ENCODE data around the gene MAPK11. TPM values are rescaled to one million over a fixed set of nuclear protein-coding genes. Genes with fewer than 3 reads are reported as not detected.

The MAPK11 gene
- total RNA-seq, 2 experiments from 2014 or later = 5.9 to 6.2 TPM

- DNase-seq (peak; percentile 25), ATAC-seq (no peak)
- ChIA-PET POLR2A (interaction anchor here (0.6 kb wide), 1 partner anchor 220 kb away, joined by 3 read pairs; no protein-coding TSS in a partner anchor), CTCF (interaction anchor here (1.3 to 1.4 kb wide), 2 partner anchors 13 to 70 kb away, joined by 4 to 7 read pairs; no protein-coding TSS in a partner anchor)
- no peak for TF ChIP-seq CTCF (IDR thresholded peaks at IDR 0.05)
- Mint-ChIP-seq H3K36me3 (ENCODE audit: low read depth) (peaks cover 34% of the 10 kb centered on the region), H3K9me3 (no peaks in the 10 kb centered on the region), H3K4me1 (ENCODE audit: low read depth) (no peaks in the 10 kb centered on the region), H3K27me3 (no peaks in the 10 kb centered on the region), H3K4me3 (no peak overlapping the region), H3K27ac (no peak overlapping the region)
- intact Hi-C loops (cut with micrococcal nuclease) = no loop called here
These were observed 48.5 kb downstream of the MAPK11 start for GRCh38 chr22:50221410-50222300.

GRCh38 chr22:50220603-50221409, 49.4 kb downstream of the MAPK11 start:
- H3K4me3 Mint-ChIP-seq = no peak overlapping the region
- no peak overlapping the region for H3K27ac Mint-ChIP-seq
- ATAC-seq (no peak), DNase-seq (no peak)
- POLR2A ChIA-PET = interaction anchor here (0.6 to 0.9 kb wide), 2 partner anchors 11 to 221 kb away, joined by 3 to 4 read pairs; no protein-coding TSS in a partner anchor
- no peaks in the 10 kb centered on the region for H3K9me3 Mint-ChIP-seq
- no peaks in the 10 kb centered on the region for H3K4me1 Mint-ChIP-seq (ENCODE audit: low read depth)
- H3K36me3 Mint-ChIP-seq (ENCODE audit: low read depth) = peaks cover 34% of the 10 kb centered on the region
- intact Hi-C loops (cut with micrococcal nuclease) = no loop called here
- CTCF ChIA-PET = interaction anchor here (1.3 to 1.4 kb wide), 2 partner anchors 12 to 70 kb away, joined by 4 to 7 read pairs; no protein-coding TSS in a partner anchor
- no peak for TF ChIP-seq CTCF (IDR thresholded peaks at IDR 0.05)
- no peaks in the 10 kb centered on the region for H3K27me3 Mint-ChIP-seq

GRCh38 chr22:50219800-50220602, 50.2 kb downstream of the MAPK11 start:
- POLR2A ChIA-PET = interaction anchor here (0.9 kb wide), 1 partner anchor 12 kb away, joined by 4 read pairs; no protein-coding TSS in a partner anchor
- intact Hi-C loops (cut with micrococcal nuclease) = no loop called here
- Mint-ChIP-seq H3K27ac (no peak overlapping the region), H3K4me1 (ENCODE audit: low read depth) (no peaks in the 10 kb centered on the region), H3K36me3 (ENCODE audit: low read depth) (peaks cover 33% of the 10 kb centered on the region), H3K4me3 (no peak overlapping the region), H3K27me3 (no peaks in the 10 kb centered on the region), H3K9me3 (no peaks in the 10 kb centered on the region)
- CTCF ChIA-PET = interaction anchor here (1.4 kb wide), 1 partner anchor 12 kb away, joined by 7 read pairs; no protein-coding TSS in a partner anchor
- no peak for DNase-seq
- ATAC-seq = no peak
- no peak for TF ChIP-seq CTCF (IDR thresholded peaks at IDR 0.05)

GRCh38 chr22:50218996-50219727, 51.0 kb downstream of the MAPK11 start:
- POLR2A ChIA-PET = interaction anchor here (1.5 kb wide), 1 partner anchor 18 kb away, joined by 5 read pairs; the partner anchor contains the start of gene SELENOO
- H3K36me3 Mint-ChIP-seq (ENCODE audit: low read depth) = peaks cover 36% of the 10 kb centered on the region

More at GRCh38 chr22:50218996-50219727, 51.0 kb downstream of the MAPK11 start:
- Mint-ChIP-seq H3K27ac (no peak overlapping the region), H3K4me1 (ENCODE audit: low read depth) (no peaks in the 10 kb centered on the region), H3K27me3 (no peaks in the 10 kb centered on the region), H3K4me3 (no peak overlapping the region), H3K9me3 (no peaks in the 10 kb centered on the region)
- DNase-seq (no peak), ATAC-seq (no peak)
- CTCF ChIA-PET = no interaction called here
- intact Hi-C loops (cut with micrococcal nuclease) = no loop called here
- TF ChIP-seq CTCF (IDR thresholded peaks at IDR 0.05) = no peak
